ENCODE measurements around the gene TMPO. TPM values are rescaled to one million over a fixed set of nuclear protein-coding genes. Genes with fewer than 3 reads are reported as not detected.

TMPO gene
- total RNA-seq, 3 donors from 2014 or later = 42.9 to 115 (median 67.8) TPM

DNA sequence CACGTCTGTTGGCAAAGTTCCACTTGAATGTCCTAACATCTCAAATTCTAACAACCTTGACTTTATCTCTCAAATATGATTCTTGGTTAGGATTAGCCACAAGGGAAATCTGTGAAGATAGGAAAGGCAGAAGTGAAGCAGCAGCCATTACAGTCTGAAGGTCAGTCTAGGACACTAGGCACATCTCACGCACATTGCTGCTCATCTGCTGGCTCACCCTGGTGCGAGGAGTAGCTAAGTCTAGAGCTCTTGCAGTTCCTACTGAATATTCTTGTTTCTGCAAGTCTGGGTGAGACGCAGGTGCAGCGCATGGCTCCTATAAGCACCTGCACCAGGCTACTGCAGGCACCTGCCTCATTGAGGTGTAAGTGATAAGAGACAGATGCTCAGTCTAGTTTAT is 71.7 kb downstream of the TMPO start:
- H3K36me3 ChIP-seq = no peaks in the 10 kb centered on the region
- H3K9me3 ChIP-seq = no peaks in the 10 kb centered on the region
- H3K4me1 ChIP-seq = no peaks in the 10 kb centered on the region
- no peak for DNase-seq (ENCODE audit: low spot score in 2 of 2)
- H3K4me3 ChIP-seq = no peak overlapping the region
- H3K27me3 ChIP-seq = no peaks in the 10 kb centered on the region
- TF ChIP-seq, protein P1, sequence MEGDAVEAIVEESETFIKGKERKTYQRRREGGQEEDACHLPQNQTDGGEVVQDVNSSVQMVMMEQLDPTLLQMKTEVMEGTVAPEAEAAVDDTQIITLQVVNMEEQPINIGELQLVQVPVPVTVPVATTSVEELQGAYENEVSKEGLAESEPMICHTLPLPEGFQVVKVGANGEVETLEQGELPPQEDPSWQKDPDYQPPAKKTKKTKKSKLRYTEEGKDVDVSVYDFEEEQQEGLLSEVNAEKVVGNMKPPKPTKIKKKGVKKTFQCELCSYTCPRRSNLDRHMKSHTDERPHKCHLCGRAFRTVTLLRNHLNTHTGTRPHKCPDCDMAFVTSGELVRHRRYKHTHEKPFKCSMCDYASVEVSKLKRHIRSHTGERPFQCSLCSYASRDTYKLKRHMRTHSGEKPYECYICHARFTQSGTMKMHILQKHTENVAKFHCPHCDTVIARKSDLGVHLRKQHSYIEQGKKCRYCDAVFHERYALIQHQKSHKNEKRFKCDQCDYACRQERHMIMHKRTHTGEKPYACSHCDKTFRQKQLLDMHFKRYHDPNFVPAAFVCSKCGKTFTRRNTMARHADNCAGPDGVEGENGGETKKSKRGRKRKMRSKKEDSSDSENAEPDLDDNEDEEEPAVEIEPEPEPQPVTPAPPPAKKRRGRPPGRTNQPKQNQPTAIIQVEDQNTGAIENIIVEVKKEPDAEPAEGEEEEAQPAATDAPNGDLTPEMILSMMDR (IDR thresholded peaks at IDR 0.05) = no peak
- TF ChIP-seq POLR2A (IDR thresholded peaks at IDR 0.05) (no peak), POLR2AphosphoS5 (IDR thresholded peaks at IDR 0.05) (no peak)
- H3K27ac ChIP-seq = no peak overlapping the region
- intact Hi-C loops (cut with DNase I; ENCODE audit: low total_unique reads) = no loop called here

DNA sequence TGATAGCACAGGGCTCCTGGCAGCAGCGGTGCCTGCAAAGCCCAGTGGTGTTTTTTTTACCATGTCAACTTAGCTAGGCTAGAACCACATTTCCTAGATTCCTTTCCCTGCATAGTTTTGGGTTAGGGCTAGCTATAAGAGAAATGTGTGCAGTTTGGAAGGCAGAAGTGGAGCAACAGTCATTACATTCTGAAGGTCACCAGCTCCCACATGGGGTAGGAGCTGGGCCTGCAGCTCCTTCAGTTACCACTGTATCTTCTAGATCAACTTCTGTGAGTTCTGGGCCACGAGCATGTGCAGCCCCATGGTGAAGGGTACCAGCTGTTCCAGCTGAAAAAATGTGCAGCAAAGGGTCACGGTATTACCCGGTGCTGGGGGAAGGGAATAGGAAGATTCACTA is 75.8 kb downstream of the TMPO start:
- TF ChIP-seq, protein P1 (IDR thresholded peaks at IDR 0.05) = no peak
- no peak for TF ChIP-seq POLR2AphosphoS5 (IDR thresholded peaks at IDR 0.05)
- TF ChIP-seq POLR2A (IDR thresholded peaks at IDR 0.05) = no peak
- Histone ChIP-seq H3K36me3 (no peaks in the 10 kb centered on the region), H3K27me3 (no peaks in the 10 kb centered on the region), H3K4me1 (peaks cover 0 to 8% of the 10 kb centered on the region in 2 donors), H3K4me3 (no peak overlapping the region), H3K27ac (no peak overlapping the region), H3K9me3 (no peaks in the 10 kb centered on the region)
- intact Hi-C loops (cut with DNase I; ENCODE audit: low total_unique reads) = no loop called here
- DNase-seq (ENCODE audit: low spot score in 2 of 2) = no peak

DNA sequence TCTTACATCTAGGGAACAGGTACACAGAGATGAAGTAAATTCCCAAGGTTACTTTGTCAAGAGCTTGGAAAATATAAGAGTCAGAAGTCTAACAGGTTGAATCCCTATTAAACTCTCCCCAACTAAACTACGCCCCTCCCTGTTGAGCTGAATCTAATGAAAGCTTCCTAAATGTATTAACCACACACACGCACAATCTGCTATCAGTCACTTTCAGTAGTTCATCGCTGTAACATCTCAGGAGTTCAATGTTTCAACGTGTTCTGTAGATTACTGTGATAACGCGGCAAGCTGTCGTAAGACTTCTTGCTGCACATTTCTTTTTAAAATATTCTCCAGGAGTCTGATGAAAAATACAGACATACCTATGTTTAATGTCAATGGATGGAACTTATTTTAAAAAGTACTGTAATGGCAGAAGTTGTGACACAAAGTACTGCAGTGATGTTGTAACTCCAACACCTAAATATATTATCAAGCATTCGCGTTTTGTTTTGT is 77.5 kb downstream of the TMPO start:
- Histone ChIP-seq H3K36me3 (no peaks in the 10 kb centered on the region), H3K4me3 (peak overlapping the region; percentile 69 to 89 (median 72)), H3K27ac (peak overlapping the region; percentile 96 to 98), H3K9me3 (no peaks in the 10 kb centered on the region), H3K4me1 (peaks cover 0 to 10% of the 10 kb centered on the region in 2 donors), H3K27me3 (no peaks in the 10 kb centered on the region)
- no peak for DNase-seq (ENCODE audit: low spot score in 2 of 2)
- intact Hi-C loops (cut with DNase I; ENCODE audit: low total_unique reads) = no loop called here
- TF ChIP-seq, protein P1 (IDR thresholded peaks at IDR 0.05) = no peak
- TF ChIP-seq POLR2A (IDR thresholded peaks at IDR 0.05) (no peak), POLR2AphosphoS5 (IDR thresholded peaks at IDR 0.05) (no peak)

DNA sequence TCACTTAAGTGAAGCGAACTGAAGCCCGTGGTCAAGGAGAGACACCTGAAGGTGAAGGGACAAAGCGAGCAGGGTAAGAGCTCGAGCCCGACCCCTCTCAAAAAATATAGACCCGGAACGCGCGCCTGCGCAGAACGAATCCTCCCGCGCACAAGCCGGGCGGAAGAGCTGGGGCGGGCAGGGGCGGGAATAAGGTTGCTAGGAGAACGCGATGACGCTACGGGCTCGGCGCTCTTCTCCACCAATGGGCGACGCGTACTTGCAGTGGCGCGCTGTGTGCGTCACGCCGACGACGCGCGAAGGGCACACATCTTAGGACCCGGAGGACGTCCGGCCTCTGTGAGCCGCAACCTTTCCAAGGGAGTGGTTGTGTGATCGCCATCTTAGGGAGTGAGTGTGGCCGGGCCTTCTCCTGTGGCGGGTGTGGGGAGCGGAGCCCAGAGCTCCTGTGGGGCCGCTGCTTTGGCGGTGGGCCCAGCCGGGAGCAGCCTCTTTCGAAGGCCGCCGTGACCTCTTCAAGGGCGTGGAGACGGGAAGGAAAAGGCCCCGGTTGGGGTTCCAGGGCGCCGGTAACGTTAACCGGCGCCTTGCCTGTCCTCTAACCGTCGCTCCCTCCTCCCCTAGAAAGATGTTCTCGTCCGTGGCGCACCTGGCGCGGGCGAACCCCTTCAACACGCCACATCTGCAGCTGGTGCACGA is 78.1 kb downstream of the TMPO start, which contains the start of gene SLC25A3:
SLC25A3 (plus strand) TSS at position 336 of the 699 bp plus-strand sequence; CDS start at position 629, 293 bp downstream.
- Histone ChIP-seq H3K9me3 (no peaks in the 10 kb centered on the region), H3K4me3 (peak within 1 kb of the TSS; percentile 69 to 89 (median 72)), H3K27ac (peak within 1 kb of the TSS; percentile 96 to 98), H3K36me3 (no peaks in the 10 kb centered on the region), H3K27me3 (no peaks in the 10 kb centered on the region), H3K4me1 (peaks cover 0 to 10% of the 10 kb centered on the region in 2 donors)
- intact Hi-C loops (cut with DNase I; ENCODE audit: low total_unique reads) = no loop called here
- peak; percentile 99 for TF ChIP-seq POLR2AphosphoS5 (IDR thresholded peaks at IDR 0.05)
- TF ChIP-seq, protein P1 (IDR thresholded peaks at IDR 0.05) = no peak
- peak; percentile 78 for TF ChIP-seq POLR2A (IDR thresholded peaks at IDR 0.05)
- peak; percentile 94 to 96 for DNase-seq (ENCODE audit: low spot score in 2 of 2)
